NCI-H524 treated with DMSO at 0.1 percent for 48 hours (cell line): ENCODE measurements around the gene ZNF425.
"Not testable (repeated sequence)": the region's sequence is repeated elsewhere in the genome, so short reads cannot be mapped to it uniquely, and the experiment has no call there.

Source experiments
- DNase-seq: peaks from one replicate; lab custom pipeline; 2025; lab: John Stamatoyannopoulos, UW

The ZNF425 gene

DNA sequence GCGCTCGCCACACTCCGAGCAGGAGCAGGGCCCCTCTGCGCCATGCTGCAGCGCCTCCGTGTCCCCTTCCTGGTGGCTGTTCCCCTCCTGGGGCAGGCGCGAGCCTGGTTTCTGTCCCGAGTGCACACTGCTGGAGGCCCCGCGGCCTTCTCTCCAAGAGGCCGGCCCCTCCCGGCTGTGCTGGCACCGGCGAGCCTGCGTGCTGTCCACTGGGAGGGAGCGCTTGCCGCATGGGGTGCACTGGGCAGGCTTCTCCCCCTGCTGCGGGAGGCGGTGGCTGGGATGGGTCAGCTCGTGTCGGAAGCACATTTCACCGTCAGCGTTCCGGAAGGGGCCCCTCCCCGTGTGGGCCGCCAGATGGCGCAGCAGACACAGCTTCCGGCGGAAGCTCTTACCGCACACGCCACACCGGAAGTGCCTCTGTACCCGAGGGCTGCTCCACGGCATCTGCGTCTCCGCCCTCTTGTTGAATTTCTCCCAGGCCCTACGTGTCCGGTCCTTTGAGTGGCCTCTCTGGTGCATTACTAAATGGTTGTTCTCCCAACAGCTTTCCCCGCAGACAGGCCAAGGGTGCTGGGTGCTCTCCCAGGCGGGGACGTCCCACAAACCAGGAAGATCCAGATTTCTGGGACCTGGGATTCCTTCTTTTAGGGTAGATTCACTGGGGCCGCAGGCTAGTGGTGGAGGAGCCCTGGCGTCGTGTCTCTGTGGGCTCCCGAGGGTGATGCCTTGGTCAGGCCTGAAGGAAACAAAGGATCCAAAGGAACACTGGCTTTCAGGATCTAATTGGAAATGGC is 54.3 kb downstream of the ZNF425 start:
- DNase-seq = no peak

DNA sequence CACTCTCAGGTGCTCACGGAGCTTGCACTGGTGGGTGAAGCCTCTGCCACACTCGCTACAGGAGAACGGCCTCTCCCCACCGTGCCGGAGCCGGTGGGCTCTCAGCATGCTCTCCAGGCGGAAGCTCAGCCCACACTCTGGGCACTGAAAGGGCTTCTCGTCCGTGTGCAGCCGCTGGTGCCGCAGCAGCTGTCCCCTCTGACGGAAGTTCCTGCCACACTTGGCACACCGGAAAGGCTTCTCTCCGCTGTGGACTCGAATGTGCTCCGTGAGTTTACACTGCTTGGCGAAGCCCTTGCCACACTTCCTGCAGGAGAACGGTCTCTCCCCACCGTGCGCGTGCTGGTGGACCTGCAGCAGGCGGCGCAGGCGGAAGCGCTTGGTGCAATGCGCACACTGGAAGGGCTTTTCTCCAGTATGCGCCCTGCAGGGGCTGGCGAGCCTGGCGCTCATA is 54.9 kb downstream of the ZNF425 start:
- no peak for DNase-seq

DNA sequence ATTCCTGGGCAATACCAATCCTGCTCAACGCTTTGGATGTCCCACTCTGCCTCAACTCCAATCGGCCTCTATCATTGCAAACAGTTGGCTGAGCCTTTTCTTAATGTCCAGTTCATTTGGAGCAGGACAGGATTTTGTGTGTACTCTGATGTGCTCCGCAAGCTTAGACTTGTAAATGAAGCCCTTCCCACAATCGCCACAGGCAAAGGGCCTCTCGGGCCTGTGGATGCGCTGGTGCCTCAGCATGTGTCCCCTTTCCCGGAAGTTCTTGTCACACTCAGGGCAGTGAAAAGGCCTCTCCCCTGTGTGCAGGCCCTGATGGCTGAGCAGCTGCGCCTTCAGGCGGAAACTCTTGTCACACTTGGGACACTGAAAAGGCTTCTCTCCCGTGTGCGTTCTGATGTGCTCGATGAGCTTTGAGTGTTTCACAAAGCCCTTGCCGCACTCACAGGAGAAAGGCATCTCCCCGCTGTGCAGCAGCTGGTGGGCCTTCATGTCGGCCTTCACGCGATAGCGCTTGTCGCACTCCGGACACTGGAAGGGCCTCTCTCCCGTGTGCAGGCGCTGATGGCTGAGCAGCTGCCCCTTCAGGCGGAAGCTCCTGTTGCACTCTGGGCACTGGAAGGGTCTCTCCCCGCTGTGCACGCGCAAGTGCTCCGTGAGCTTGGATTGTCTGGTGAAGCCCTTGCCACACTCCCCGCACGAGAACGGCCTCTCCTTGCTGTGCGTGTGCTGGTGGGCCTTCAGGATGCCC is 55.6 kb downstream of the ZNF425 start:
- no peak for DNase-seq

DNA sequence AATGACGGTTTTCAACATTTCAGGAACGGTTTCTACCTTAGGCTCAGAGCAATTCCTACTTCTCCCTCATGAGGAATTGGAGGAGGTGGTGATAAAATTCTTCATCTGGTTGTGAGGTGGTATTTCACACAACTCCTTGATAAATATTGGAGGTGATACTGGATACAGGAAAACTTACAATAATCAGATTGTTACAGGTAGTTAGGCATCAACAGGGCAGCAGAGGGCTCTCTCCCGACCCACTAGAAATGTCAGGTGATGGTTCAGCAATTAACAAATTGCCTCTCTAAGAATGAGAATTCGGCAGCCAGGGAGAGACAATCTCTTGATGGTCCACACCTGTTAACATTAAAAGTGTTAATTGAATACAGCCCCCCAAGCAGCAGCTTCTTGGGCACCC is 58.3 kb downstream of the ZNF425 start:
- DNase-seq = no peak

DNA sequence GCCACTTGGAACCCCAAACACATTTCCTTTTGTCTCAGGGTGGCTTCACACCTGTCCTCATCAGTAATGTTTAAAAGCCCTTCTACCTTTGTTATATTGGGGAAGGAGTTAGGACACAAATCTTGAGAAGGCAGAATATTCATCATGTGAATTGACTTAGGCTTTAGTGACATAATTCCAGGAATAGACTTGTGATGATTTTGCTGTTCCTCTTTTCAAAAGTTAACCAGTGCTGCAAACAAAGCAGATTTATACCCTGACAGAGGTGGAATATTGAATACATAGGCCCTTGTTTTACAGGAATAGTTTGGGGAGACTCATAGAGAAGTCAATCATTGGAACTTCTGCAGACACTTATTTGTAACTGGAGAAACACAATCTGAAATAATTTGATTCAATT is 62.6 kb downstream of the ZNF425 start:
- DNase-seq = no peak

DNA sequence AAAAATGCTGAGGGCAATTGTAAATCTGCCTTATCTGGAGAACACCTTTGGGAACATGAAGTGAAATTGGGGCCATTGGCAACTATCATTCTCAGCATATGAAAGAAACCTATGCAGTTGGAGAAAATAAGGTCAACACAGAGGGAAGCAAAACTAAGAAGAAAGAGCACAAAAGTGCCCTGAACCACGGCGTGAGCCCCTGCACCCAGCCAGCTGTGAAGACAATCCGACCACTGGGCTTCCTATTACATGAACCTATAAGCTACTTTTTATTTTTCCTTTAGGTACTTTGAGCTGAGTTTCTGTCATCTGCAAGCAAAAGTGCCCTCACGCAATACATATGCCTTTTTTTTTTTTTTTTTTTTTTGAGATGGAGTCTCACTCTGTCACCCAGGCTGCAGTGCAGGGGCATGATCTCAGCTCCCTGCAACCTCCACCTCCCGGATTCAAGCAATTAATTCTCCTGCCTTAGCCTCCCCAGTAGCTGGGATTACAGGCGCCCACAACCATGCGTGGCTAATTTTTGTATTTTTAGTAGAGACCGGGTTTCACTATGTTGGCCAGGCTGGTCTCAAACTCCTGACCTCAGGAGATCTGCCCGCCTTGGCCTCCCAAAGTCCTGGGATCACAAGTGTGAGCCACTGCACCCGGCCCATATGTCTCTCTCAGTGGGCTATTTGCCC is 63.8 kb downstream of the ZNF425 start:
- not testable (repeated sequence) for DNase-seq

DNA sequence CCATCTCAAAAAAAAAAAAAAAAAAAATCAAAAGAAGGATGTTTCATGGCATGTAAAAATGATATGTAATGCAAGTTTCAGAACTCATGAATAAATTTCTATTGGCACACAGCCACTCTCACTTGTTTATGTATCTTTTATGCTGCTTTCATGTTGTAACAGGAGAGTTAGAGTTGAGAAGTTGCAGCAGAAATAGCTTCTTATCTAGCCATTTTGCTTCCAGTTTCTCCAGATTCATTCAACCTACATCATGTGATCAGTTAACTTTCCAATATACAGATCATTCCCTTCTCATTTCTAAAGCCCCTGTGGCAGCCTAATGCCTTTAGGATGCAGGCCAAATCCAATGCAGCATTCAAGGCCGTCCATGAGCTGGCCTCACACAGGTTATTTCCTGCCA is 66.0 kb downstream of the ZNF425 start:
- DNase-seq = no peak

DNA sequence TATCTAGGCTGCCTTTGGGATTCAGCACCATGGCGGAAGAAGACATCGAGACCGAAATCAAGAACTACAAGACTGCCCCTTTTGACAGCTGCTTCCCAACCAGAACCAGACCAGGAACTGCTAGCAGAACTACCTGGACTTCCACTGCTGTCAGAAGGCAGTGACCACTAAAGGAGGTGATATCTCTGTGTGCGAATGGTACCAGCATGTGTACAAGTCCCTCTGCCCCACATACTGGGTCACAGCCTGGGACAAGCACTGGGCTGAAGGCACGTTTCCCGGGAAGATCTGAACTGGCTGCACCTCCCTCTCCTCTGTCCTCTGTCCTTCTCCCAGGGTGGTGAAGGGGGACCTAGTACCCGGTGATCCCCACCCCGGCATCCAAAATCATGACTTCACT is 72.2 kb downstream of the ZNF425 start:
- no peak for DNase-seq

DNA sequence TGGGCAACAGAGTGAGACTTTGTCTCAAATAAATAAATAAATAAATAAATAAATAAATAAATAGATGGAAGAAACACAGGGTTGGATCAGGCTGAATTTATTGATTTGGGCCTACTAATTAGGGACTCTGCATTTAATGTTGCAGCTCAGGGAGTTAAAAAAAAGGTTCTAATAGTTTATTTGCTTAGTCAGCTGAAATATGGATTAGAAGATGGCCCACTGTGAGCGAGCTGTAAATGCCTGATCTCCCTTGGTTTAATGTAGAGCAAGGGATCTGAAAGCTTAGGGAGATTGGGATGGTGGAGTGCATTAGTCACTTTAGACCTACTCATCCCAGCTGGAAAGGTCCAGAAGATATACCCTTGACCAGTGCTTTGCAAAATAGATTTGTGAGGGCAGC is 72.7 kb downstream of the ZNF425 start:
- DNase-seq = no peak
